SIG-M5 treated with dmso at 0.1 percent for 504 hours (cell line): ENCODE results near the gene MORC3.
"Not testable (repeated sequence)": the region's sequence is repeated elsewhere in the genome, so short reads cannot be mapped to it uniquely, and the experiment has no call there.

ENCODE experiments used
- DNase-seq: peaks from one replicate; lab custom pipeline; 2025; ENCODE audit not compliant: unreplicated experiment; lab: John Stamatoyannopoulos, UW

MORC3 gene

GRCh38 chr21:36381841-36382589 is 62.0 kb downstream of the MORC3 start:
- DNase-seq = no peak

DNA sequence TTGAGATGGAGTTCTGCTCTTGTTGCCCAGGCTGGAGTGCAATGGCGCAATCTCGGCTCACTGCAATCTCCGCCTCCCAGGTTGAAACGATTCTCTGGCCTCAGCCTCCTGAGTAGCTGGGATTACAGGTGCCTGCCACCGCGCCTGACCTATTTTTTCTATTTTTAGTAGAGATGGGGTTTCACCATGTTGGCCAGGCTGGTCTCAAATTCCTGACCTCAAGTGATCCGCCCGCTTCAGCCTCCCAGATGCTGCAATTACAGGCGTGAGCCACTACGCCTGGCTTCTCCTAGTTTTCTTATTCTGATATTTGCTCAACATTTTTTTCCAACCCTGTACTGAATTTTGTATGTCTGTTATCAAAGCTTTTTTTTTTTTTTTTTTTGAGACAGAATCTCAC is 62.7 kb downstream of the MORC3 start:
- DNase-seq = not testable (repeated sequence)

GRCh38 chr21:36384885-36385232 is 64.9 kb downstream of the MORC3 start:
- no peak for DNase-seq

- DNase-seq = peak; percentile 60
Measured at GRCh38 chr21:36385233-36386030, 65.4 kb downstream of the MORC3 start, which contains the start of gene CHAF1B. TSS of gene CHAF1B (plus strand) at chr21:36385392. CDS start at chr21:36386137, 745 bp downstream.

GRCh38 chr21:36386031-36386642 is 66.1 kb downstream of the MORC3 start:
- no peak for DNase-seq

- no peak for DNase-seq
Measured at GRCh38 chr21:36388096-36388495, 68.1 kb downstream of the MORC3 start.

DNA sequence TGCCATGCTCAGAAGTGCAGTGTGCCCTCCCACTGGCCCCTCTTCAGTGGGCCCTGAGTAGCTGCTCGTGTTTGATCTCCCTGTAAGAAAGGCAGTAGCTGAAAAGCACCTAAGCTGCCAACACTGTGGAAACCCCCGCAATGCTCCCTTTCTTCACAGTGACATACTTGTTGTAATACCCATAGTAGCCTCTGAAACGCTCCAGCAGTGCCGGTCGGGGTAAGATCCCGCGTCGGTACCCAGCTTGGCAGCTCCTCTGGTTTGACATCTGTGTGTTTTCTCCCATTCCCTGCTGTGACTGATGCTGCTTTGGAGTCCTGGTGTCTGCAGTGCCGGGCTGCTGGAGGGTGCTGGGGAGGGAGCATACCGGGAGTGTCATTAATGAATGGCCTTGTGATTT is 68.8 kb downstream of the MORC3 start:
- no peak for DNase-seq

GRCh38 chr21:36391649-36392048 is 71.7 kb downstream of the MORC3 start:
- DNase-seq = not testable (repeated sequence)

DNA sequence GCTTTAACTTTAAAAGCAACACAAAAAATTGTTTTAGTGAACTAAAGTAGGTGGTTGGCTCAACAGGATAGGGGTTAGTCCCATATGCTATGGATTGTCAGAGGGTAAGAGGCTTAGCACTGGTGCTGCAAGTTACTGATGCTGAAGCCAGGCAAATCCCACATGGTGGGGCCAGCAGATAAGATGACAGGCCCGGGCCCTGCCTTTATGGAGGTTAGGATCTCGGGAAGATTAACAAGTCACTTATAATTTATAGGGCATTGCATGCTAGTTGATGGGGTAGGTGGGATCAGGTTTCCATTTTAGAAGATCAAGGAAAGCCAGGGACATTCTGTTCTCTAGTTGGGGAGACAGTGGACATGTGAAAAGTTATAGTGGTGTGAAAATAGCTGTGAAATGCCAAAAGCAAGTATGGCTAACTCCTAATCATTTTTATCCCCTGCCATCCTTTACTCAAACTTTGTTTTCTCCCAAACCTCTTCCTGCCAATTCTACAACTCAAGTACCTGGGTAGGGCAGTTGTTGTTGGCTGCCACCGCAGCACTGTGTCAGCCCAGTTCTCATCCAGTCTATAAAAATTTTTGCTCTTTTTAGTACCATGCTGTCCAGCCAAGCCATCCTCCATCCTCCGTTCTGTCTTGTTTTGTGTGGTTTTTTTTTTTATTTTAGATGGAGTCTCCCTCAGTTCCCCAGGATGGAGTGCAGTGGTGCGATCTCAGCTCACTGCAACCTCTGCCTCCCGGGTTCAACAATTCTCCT is 75.5 kb downstream of the MORC3 start:
- DNase-seq = no peak

- DNase-seq = no peak
Measured at GRCh38 chr21:36396325-36396724, 76.3 kb downstream of the MORC3 start.

DNA sequence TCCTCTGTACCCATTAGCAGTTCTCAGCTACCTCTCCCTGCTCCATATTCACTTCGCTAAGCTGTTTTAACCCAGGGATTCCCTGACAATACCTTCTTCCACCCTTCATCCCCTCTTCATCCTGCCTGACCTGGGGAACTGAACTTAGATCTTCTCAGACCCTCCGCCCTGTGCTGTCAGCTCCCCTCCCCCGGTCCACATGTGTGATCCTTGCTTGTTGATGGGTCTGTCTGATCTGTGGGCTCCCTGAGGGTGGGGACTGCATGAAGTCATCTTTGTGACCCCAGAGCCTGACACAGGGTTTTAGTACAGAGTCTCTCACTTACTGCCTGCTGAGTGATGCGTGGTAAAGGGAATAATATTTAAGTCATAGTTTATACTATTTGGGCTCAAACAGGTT is 77.0 kb downstream of the MORC3 start:
- no peak for DNase-seq

DNA sequence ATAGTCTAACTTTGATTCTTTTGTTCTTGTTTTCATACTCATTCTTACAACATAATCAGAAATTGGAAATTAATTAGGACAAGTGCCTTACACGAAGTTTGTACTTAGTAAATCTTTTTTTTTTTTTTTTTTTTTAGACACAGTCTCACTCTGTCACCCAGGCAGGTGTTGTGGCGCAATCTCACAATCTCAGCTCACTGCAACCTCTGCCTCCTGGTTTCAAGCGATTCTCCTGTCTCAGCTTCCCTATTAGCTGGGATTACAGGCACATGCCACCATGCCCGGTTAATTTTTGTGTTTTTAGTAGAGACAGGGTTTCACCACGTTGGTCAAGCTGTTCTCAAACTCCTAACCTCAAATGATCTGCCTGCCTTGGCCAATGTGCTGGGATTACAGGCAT is 77.6 kb downstream of the MORC3 start:
- DNase-seq = no peak

GRCh38 chr21:36399736-36400135 is 79.7 kb downstream of the MORC3 start:
- DNase-seq = not testable (repeated sequence)

DNA sequence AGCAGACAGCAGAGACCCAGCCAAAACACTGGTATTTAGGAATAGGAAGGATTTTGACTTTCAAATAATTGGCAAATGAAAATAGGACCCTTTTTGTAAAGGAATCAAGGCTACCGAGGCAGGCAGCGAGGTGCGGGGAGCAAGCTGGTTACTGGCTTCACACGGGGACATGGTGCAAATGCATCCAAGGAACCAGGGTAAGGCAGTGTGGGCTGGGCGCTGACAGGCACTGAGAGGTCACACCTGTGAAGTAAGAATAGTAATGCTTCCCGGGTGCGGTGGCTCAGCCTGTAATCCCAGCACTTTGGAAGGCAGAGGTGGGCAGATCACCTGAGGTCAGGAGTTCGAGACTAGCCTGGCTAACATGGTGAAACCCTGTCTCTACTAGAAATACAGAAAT is 80.7 kb downstream of the MORC3 start:
- no peak for DNase-seq

DNA sequence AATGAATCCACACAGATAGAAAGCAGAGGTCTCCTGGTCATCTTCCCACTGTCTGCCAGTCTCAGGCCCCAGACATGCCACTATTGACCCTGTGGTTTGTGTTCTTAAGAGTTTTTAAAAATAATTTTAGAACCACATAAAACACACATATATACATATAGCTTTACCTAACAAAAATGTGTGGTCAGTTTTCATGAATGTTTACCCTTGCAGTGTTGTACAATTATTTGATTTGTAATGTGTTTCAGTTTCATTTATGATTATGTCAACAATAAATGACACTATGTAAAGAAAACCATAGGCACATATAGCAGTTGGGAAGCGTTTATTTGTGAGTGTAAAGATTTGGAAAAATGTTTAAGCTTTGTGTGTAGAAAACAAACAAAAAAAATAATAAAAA is 82.3 kb downstream of the MORC3 start:
- no peak for DNase-seq

DNA sequence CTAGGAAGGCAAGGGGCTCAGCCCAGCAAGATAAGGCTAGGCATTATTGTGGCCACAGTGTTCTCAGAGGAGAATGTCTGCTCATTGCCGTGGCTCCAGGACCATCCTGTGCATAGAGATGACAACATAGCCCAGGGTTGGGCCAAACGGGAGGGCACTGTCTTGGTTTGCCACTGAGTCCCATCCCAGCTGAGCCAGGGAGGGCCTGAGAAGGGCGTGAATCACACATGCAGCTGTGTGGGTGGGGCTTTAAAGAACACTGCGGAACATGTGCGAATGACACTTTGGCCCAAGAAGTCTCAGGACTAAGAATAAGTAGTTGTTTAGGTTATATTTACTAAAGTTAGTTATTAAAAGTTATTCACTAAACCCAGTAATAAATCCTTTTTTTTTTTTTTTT is 83.7 kb downstream of the MORC3 start:
- no peak for DNase-seq

- no peak for DNase-seq
Measured at GRCh38 chr21:36408568-36408967, 88.6 kb downstream of the MORC3 start.

GRCh38 chr21:36411301-36411700 is 91.3 kb downstream of the MORC3 start:
- no peak for DNase-seq

DNA sequence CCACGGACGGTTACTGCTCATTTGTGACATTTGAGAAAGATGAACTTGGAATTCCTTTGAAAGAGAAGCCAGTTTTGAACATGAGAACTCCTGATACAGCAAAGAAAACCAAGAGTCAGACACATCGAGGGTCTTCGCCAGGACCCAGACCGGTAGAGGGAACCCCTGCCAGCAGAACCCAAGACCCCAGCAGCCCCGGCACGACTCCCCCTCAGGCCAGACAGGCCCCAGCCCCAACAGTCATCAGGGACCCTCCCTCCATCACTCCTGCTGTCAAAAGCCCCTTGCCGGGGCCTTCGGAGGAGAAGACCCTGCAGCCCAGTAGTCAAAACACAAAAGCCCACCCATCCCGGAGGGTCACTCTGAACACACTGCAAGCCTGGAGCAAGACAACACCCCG is 92.9 kb downstream of the MORC3 start:
- DNase-seq = no peak

DNA sequence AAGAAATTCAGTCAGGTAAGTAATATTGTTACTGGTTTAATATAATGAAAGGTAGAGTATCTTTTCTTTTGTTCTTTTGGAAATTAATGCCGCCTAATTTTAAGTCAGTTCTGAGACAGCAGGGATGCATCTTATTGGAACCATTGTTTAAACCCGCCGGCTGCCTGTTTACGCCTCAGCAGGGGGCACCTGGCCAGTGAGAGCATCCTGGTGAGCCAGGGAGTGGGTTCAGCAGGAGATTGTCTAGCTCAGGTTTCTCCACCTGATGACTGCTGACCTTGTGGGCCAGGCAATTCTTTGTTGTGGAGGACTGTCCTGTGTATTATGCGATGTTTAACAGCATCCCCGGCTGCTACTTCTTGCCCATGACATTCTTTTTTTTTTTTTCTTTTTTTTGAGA is 95.4 kb downstream of the MORC3 start:
- DNase-seq = no peak

DNA sequence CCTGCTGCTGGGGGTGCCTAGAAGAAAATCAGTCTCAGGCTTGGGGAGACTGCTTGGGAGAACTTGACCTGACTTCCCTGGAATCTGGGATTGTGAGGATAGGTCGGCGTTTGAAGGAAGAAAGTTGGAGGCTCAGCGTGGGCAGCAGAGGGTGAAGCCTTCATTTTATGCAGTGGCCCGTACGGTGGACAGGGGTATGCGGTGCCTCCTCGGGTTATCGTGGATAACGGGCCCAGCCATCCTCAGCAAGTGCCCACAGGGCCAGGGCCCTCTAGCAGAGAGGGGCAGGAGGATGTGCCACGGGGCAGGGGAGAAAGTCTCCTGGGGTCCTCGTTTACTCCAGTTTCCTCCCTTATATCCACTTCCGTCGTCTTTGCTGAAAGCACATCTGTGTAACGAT is 99.2 kb downstream of the MORC3 start:
- DNase-seq = no peak
